DMS153 (cell line): ENCODE measurements around the gene HDC.

Source experiments
- DNase-seq: peaks from one replicate; lab custom pipeline; 2025; lab: John Stamatoyannopoulos, UW

Gene HDC, protein sequence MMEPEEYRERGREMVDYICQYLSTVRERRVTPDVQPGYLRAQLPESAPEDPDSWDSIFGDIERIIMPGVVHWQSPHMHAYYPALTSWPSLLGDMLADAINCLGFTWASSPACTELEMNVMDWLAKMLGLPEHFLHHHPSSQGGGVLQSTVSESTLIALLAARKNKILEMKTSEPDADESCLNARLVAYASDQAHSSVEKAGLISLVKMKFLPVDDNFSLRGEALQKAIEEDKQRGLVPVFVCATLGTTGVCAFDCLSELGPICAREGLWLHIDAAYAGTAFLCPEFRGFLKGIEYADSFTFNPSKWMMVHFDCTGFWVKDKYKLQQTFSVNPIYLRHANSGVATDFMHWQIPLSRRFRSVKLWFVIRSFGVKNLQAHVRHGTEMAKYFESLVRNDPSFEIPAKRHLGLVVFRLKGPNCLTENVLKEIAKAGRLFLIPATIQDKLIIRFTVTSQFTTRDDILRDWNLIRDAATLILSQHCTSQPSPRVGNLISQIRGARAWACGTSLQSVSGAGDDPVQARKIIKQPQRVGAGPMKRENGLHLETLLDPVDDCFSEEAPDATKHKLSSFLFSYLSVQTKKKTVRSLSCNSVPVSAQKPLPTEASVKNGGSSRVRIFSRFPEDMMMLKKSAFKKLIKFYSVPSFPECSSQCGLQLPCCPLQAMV

DNA sequence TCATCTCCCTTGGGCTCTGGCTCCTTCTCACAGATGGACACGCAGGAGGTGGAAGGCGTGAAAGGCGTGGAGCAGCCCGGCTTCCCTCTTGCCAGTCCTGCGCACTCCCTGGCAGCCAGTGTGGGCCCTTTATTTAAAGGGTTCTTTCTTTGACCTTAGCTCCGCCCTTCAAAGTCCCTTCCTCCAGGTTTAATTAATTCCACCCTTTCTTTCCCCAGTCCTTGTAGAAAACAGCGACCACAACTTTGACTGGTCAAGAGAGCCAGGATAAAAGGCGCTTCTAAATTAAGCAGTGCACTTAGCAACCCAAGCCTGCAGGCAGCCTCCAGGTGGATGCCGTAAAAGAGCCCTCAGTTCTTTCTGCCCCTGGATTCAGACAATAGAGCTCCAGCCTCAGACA is at the start of gene HDC:
HDC (minus strand) TSS at position 107 of the 400 bp plus-strand sequence; CDS start at position 4, 103 bp downstream.
- DNase-seq: no peak

DNA sequence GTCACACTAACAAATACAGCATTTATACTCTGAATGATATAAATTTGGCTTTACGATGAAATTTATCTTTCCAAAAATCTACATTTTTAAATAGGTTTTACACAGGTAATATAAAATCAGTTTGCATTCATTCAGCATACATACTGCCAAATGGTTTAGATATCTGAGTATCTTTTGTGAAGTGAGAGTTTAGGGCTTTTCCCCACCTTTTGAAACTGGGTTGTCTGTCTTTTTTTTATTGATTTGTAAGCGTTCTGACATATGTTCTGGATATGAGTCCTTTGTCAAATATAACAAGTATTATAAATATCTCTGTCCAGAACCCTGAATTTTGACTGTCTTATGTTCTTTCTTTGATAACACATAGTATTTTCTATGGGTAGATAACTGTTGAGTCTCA is 47.1 kb upstream of the HDC start:
- no peak for DNase-seq

- no peak for DNase-seq
These were observed 42.3 kb upstream of the HDC start for GRCh38 chr15:50307799-50308198.

- no peak for DNase-seq
These were observed 39.3 kb upstream of the HDC start for GRCh38 chr15:50304836-50305235.

DNA sequence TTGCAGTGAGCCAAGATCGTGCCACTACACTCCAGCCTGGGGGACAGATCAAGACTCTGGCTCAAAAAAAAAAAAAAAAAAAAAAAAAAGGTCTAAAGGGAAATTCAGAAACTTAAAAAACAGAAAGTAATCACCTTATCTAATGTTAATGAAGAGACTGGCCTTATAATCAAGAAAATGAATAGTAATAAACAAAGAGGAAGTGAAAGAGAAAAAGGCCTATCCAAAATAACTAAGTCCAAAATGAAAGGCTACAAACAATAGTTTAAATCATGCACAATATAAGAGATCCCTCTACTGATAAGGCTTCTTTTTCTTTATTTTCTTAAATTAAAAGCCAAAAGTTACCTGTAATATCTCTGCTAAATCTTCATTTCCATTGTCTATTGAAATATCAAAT is 37.1 kb upstream of the HDC start:
- DNase-seq: no peak

GRCh38 chr15:50298340-50298739 is 32.8 kb upstream of the HDC start:
- DNase-seq: no peak

DNA sequence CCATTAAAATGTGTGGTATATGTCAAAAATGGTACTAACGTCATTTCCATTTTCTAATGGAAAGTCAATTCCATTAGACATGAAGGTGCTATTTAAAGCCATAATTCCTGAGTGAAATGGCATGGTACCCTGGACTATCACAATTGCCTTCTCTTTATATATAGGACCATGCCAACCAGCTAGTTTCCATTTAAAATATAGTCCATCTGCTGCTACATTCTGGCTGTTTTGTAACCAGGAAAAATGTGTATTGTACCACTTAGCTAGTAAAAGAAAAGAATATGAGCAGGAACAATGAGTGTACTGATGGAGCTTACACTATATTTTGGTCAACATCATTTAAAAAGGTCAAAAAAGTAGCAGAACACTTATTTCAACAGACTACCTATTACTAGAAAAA is 30.4 kb upstream of the HDC start:
- no peak for DNase-seq

GRCh38 chr15:50289749-50290148 is 24.2 kb upstream of the HDC start:
- DNase-seq: no peak

DNA sequence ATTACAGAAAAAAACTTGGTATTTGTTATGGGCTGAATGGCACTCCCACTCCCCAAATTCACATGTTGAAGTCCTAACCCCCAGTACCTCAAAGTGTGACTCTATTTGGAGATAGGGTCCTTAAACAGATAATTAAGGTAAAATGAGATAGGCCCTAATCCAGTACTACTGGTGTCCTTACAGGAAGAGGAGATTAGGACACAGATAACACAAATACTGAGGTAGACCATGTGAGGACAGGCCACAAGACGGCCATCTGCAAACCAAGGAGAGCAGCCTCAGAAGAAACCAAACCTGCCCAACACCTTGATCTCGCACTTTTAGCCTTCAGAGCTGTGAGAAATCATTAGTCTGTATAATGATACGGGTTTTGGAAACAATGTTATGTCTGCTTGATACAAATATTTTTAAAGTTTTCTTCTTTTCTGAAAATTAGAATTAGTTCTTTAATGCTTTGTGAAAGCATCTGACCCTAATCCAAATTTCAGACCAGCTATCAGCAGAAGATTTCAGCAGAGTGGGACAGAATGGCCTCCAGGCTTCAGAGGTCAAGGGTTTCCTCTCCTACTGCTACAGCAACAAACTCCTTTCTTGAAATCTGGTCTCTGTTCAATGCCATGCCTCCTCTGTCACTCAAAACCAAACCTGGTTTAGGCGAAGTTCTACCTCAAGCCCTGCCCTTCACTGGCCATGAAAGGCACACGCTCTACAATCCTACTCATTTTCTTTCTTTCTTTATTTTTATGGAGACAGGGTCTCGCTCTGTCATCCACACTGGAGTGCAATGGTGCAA is 22.0 kb upstream of the HDC start:
- DNase-seq: no peak

GRCh38 chr15:50281427-50281826 is 15.9 kb upstream of the HDC start:
- no peak for DNase-seq

- DNase-seq: no peak
These were observed 14.7 kb upstream of the HDC start for GRCh38 chr15:50280271-50280670.

GRCh38 chr15:50278496-50278895 is 13.0 kb upstream of the HDC start:
- DNase-seq: no peak

GRCh38 chr15:50277370-50277769 is 11.8 kb upstream of the HDC start:
- DNase-seq: no peak

- DNase-seq: no peak
These were observed 10.4 kb upstream of the HDC start for GRCh38 chr15:50275908-50276307.

- no peak for DNase-seq
These were observed 9.6 kb upstream of the HDC start for GRCh38 chr15:50275091-50275490.

DNA sequence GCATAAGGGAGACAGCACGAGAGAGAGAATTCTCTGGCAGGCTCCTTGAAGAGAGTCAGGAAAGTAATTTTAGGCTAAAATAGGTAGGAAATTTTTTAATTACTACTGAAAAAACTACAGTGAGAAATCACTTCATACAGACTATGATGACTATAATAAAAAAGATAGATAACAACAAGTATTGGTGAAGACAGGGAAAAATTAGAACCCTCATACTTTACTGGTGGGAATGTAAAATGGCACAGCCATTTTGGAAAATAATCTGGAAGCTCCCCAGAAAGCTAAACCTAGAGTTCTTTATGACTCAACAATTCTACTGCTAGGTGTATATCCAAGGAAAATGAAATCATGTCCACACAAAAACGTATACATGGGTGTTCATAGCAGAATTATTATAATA is 2.1 kb upstream of the HDC start:
- DNase-seq: no peak

- no peak for DNase-seq
These were observed 3.0 kb downstream of the HDC start for GRCh38 chr15:50262533-50262932.

- no peak for DNase-seq
These were observed 3.5 kb downstream of the HDC start for GRCh38 chr15:50261981-50262380.

GRCh38 chr15:50260969-50261496 is 4.5 kb downstream of the HDC start:
- no peak for DNase-seq

DNA sequence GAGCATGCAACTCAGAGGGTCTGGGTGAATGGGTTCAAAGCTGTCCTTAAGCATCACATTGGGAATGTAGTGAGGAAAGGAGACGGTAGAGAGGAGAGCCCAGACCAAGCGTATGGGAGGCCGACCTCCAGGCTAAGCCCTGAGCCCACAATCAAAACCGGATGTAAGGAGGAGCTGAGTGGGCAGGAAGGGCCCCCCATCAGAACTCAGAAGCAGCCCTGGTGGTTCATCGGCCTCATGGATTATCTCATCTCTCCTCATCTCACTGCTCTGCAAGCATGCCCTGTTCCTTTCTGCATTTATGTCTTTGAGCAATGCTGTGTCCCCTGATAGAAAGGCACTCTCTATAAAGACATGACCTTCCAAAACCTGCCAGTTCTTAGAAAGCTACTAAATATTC is 6.2 kb downstream of the HDC start:
- DNase-seq: no peak

DNA sequence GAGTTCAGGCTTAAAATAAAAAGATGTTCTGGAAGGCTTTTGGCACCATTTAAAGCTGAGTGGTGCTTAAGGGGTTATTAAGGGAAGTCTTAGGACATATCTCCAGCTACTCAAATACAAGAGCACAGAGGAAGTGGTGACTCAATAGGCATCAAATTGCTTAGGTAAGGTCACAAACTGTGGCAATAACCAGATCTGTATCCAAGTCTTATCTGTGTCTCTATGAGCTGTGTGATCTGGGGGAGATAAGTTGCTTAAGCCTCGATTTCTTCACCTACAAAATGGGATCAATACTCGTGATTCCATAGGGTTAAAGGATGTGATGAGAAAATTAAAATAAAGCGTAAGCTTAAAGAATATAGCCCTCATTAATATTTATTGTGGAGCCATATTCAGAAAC is 7.6 kb downstream of the HDC start:
- no peak for DNase-seq

GRCh38 chr15:50257332-50257731 is 8.2 kb downstream of the HDC start:
- DNase-seq: no peak
